ENCODE results near the gene CLSTN2. TPM values are rescaled to one million over a fixed set of nuclear protein-coding genes. Genes with fewer than 3 reads are reported as not detected.

CLSTN2 gene
- total and polyA plus RNA-seq, 2 of the 13 experiments (the other 11 are each of a cell fraction or from before 2014, with no cell fraction given): not detected

DNA sequence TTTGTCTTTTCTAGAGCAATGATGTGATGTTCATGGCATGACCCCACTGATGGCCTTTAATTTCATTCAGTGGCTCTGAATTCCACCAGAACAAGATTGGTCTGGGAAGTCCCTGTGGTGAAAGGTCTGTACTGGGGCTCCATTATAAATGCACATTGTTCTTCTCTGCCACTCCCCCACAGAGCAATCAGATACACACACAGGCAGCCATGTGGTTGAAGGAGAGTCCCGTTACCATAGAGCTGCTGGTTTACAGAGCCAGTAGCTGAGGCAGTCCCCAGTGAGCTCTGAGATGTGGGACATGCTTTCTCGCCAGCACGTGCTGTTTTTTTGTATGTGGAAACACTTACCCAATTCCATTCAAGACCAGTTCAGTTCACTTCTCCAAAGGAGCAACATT is 570.2 kb downstream of the CLSTN2 start:
- Histone ChIP-seq H3K4me1 (ENCODE audit: insufficient read depth, low read length) (no peaks in the 10 kb centered on the region), H4K20me1 (ENCODE audit: insufficient read depth, low read length) (no peaks in the 10 kb centered on the region), H3K4me2 (ENCODE audit: low read depth, low read length) (no peak overlapping the region), H3K4me3 (replicated peaks in 1 of 3; ENCODE audit: insufficient read depth in 1 of 3, low read depth in 2 of 3, low read length in 3 of 3) (no peak overlapping the region), H3K9me3 (ENCODE audit: low read length) (no peaks in the 10 kb centered on the region), H3K27me3 (ENCODE audit: control insufficient read depth in 1 of 2, insufficient read depth in 2 of 2, low read length in 2 of 2) (peaks cover 0 to 4% of the 10 kb centered on the region in 2 experiments; a peak in 1 of 5 replicates), H3K9ac (ENCODE audit: insufficient read depth, low read depth, low read length) (no peak overlapping the region), H3K27ac (ENCODE audit: extremely low read length, insufficient read depth, low read length) (no peak overlapping the region), H2AFZ (ENCODE audit: low read length) (no peak overlapping the region), H3K36me3 (replicated peaks in 1 of 2; ENCODE audit: control insufficient read depth in 1 of 2, insufficient read depth in 2 of 2, low read length in 2 of 2) (no peaks in the 10 kb centered on the region; a peak in 1 of 5 replicates), H3K79me2 (ENCODE audit: insufficient read depth, low read length) (no peaks in the 10 kb centered on the region)
- no peak for ATAC-seq
- in situ Hi-C loops (cut with HindIII; ENCODE audit: extremely low pct_ligation_motif_present, low pct_unique_long_range_greater_than_20kb): no loop called here
- 21% methylated on average over 3 of the region's 3 CpGs for WGBS (ENCODE audit: low lambda C conversion rate)
- no TSS peak for BruUV-seq (replicated peaks)
- POLR2A ChIA-PET: no interaction called here
- CTCF ChIA-PET (ENCODE audit: low intra/inter-chr PET ratio, low total read pairs): no interaction called here
- intact Hi-C loops (cut with micrococcal nuclease; ENCODE audit: unreplicated experiment): loop anchor here (10.0 kb wide), 1 partner anchor 380 kb away; no protein-coding TSS in a partner anchor
- no peak for DNase-seq (ENCODE audit: low spot score)
- FAIRE-seq: no peak
- TF ChIP-seq ZBTB1 (CRISPR knock-in tag; IDR thresholded peaks at IDR 0.05; ENCODE audit: borderline replicate concordance): no peak
- TF ChIP-seq DR1 (CRISPR knock-in tag; IDR thresholded peaks at IDR 0.05): no peak
- no peak for TF ChIP-seq KMT2A (CRISPR knock-in tag; IDR thresholded peaks at IDR 0.05)
- TF ChIP-seq, protein P1, sequence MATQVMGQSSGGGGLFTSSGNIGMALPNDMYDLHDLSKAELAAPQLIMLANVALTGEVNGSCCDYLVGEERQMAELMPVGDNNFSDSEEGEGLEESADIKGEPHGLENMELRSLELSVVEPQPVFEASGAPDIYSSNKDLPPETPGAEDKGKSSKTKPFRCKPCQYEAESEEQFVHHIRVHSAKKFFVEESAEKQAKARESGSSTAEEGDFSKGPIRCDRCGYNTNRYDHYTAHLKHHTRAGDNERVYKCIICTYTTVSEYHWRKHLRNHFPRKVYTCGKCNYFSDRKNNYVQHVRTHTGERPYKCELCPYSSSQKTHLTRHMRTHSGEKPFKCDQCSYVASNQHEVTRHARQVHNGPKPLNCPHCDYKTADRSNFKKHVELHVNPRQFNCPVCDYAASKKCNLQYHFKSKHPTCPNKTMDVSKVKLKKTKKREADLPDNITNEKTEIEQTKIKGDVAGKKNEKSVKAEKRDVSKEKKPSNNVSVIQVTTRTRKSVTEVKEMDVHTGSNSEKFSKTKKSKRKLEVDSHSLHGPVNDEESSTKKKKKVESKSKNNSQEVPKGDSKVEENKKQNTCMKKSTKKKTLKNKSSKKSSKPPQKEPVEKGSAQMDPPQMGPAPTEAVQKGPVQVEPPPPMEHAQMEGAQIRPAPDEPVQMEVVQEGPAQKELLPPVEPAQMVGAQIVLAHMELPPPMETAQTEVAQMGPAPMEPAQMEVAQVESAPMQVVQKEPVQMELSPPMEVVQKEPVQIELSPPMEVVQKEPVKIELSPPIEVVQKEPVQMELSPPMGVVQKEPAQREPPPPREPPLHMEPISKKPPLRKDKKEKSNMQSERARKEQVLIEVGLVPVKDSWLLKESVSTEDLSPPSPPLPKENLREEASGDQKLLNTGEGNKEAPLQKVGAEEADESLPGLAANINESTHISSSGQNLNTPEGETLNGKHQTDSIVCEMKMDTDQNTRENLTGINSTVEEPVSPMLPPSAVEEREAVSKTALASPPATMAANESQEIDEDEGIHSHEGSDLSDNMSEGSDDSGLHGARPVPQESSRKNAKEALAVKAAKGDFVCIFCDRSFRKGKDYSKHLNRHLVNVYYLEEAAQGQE (IDR thresholded peaks at IDR 0.05; ENCODE audit: borderline replicate concordance in 1 of 2, low read depth in 1 of 2, low read length in 2 of 2): no peak
- TF ChIP-seq HDAC2 (CRISPR knock-in tag; IDR thresholded peaks at IDR 0.05): no peak
- TF ChIP-seq, protein P2, sequence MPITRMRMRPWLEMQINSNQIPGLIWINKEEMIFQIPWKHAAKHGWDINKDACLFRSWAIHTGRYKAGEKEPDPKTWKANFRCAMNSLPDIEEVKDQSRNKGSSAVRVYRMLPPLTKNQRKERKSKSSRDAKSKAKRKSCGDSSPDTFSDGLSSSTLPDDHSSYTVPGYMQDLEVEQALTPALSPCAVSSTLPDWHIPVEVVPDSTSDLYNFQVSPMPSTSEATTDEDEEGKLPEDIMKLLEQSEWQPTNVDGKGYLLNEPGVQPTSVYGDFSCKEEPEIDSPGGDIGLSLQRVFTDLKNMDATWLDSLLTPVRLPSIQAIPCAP (CRISPR knock-in tag; IDR thresholded peaks at IDR 0.05; ENCODE audit: low read depth): no peak
- TF ChIP-seq ZNF329 (CRISPR knock-in tag; IDR thresholded peaks at IDR 0.05; ENCODE audit: low read depth): no peak
- TF ChIP-seq ARNT (IDR thresholded peaks at IDR 0.05): no peak
- no peak for TF ChIP-seq GATA4 (IDR thresholded peaks at IDR 0.05; ENCODE audit: borderline replicate concordance, low read depth)
- TF ChIP-seq, protein P3, sequence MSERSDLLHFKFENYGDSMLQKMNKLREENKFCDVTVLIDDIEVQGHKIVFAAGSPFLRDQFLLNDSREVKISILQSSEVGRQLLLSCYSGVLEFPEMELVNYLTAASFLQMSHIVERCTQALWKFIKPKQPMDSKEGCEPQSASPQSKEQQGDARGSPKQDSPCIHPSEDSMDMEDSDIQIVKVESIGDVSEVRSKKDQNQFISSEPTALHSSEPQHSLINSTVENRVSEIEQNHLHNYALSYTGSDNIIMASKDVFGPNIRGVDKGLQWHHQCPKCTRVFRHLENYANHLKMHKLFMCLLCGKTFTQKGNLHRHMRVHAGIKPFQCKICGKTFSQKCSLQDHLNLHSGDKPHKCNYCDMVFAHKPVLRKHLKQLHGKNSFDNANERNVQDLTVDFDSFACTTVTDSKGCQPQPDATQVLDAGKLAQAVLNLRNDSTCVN (CRISPR knock-in tag; IDR thresholded peaks at IDR 0.05; ENCODE audit: borderline replicate concordance): no peak
- TF ChIP-seq, protein P4, sequence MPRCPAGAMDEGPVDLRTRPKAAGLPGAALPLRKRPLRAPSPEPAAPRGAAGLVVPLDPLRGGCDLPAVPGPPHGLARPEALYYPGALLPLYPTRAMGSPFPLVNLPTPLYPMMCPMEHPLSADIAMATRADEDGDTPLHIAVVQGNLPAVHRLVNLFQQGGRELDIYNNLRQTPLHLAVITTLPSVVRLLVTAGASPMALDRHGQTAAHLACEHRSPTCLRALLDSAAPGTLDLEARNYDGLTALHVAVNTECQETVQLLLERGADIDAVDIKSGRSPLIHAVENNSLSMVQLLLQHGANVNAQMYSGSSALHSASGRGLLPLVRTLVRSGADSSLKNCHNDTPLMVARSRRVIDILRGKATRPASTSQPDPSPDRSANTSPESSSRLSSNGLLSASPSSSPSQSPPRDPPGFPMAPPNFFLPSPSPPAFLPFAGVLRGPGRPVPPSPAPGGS (CRISPR knock-in tag; IDR thresholded peaks at IDR 0.05): no peak
- no peak for TF ChIP-seq KLF13 (CRISPR knock-in tag; IDR thresholded peaks at IDR 0.05)
- TF ChIP-seq PCBP2 (optimal IDR thresholded peaks at IDR 0.05; ENCODE audit: low read depth, low read length, poor library complexity, severe bottlenecking): no peak
- TF ChIP-seq, protein P5, sequence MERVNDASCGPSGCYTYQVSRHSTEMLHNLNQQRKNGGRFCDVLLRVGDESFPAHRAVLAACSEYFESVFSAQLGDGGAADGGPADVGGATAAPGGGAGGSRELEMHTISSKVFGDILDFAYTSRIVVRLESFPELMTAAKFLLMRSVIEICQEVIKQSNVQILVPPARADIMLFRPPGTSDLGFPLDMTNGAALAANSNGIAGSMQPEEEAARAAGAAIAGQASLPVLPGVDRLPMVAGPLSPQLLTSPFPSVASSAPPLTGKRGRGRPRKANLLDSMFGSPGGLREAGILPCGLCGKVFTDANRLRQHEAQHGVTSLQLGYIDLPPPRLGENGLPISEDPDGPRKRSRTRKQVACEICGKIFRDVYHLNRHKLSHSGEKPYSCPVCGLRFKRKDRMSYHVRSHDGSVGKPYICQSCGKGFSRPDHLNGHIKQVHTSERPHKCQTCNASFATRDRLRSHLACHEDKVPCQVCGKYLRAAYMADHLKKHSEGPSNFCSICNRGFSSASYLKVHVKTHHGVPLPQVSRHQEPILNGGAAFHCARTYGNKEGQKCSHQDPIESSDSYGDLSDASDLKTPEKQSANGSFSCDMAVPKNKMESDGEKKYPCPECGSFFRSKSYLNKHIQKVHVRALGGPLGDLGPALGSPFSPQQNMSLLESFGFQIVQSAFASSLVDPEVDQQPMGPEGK (CRISPR knock-in tag; IDR thresholded peaks at IDR 0.05): no peak
- TF ChIP-seq, protein P6, sequence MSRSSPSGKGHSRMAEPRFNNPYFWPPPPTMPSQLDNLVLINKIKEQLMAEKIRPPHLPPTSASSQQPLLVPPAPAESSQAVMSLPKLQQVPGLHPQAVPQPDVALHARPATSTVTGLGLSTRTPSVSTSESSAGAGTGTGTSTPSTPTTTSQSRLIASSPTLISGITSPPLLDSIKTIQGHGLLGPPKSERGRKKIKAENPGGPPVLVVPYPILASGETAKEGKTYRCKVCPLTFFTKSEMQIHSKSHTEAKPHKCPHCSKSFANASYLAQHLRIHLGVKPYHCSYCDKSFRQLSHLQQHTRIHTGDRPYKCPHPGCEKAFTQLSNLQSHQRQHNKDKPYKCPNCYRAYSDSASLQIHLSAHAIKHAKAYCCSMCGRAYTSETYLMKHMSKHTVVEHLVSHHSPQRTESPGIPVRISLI (CRISPR knock-in tag; IDR thresholded peaks at IDR 0.05; ENCODE audit: borderline replicate concordance): no peak
